ENCODE data around the gene PCDH7.

GRCh38 chr4:30718021-30718542 is 2.1 kb upstream of the PCDH7 start:
- TF ChIP-seq SIN3A (IDR thresholded peaks at IDR 0.05; ENCODE audit: borderline replicate concordance, insufficient read depth, low read length) (no peak), POLR2AphosphoS5 (IDR thresholded peaks at IDR 0.05; ENCODE audit: low read depth, low read length) (no peak)

Data from PFSK-1 (cell line).